ENCODE data around the gene CST2.

Gene CST2, protein sequence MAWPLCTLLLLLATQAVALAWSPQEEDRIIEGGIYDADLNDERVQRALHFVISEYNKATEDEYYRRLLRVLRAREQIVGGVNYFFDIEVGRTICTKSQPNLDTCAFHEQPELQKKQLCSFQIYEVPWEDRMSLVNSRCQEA

DNA sequence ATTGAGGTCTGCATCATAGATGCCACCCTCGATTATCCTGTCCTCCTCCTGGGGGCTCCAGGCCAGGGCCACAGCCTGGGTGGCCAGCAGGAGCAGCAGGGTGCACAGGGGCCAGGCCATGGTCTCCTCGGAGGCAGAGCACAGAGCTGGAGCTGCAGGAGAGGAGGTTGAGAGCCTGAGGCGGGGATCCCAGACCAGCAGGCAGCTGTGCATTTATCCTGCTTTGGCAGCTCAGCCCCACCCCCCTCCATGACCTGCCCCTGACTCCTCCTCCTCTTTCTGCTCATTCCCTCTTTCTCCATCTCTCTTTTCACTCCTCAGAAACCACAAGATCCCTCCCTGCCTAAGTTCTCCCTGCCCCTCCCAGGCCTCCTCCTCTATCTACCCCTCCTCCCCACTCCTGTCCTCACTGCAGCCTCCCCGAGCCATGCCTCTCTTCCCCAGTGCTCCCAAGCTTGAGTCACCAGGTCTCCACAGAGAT lies at the start of gene CST2:
TSS of gene CST2 (minus strand) at position 189 of the 481 bp plus-strand sequence. CDS start at position 120, 69 bp downstream.
- DNase-seq (ENCODE audit: low read depth), result no peak
- no peak for TF ChIP-seq CTCF (conservative IDR thresholded peaks at IDR 0.05; ENCODE audit: low read length)
- H3K4me3 ChIP-seq (ENCODE audit: low read length), result no peak within 1 kb of the TSS

DNA sequence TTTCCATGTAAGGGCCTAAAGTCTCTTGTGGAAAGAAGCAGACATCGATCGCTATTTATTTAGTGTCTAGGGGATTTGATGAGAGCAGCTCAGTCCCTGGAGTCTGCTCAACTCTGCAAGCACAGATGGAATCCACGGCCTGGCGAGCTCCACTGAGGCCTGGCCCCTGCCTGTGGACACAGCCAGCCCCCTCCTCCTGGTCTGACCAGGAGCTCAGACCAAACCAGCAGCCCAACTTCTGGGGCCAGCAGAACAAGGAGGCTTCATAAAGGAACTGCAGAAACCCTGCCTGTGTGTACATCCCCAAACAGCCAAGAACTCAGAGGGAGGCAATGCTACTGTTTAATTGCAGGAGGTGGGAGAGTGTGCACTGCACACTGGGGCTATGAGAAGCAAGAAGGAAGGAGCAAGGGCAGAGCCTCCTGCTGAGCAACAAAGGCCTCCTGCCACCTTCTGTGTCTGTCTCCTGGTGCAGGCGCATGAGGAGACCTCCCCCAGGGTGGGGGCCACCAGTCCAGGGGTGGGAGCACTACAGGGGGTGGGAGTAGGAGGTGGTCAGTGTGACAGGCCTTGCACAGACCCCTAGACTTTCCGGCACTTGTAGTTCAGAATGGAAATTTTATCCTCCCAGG lies 49.2 kb upstream of the CST2 start:
- H3K4me3 ChIP-seq (ENCODE audit: low read length), result no peak overlapping the region
- no peak for TF ChIP-seq CTCF (conservative IDR thresholded peaks at IDR 0.05; ENCODE audit: low read length)
- no peak for DNase-seq (ENCODE audit: low read depth)

DNA sequence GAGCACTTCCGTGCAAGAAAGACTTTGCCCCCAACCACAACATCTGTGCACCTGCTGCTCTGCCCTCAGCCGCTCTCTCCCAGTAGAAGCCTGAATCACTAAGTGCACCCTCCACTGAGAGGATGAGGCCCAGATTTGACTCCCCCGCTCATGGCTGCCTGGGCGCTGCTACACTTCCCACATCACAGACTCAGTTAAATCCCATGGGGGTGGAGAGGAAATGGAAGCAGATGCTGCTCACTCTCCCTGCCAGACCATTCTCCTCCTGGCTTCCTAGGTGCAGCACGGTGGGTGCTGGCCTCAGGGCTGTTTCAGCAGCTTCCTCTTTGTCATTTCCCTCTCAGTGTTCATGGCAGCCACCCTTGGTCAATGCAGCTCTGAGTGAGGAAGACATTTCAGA lies 48.2 kb upstream of the CST2 start:
- H3K4me3 ChIP-seq (ENCODE audit: low read length), result no peak overlapping the region
- no peak for DNase-seq (ENCODE audit: low read depth)
- TF ChIP-seq CTCF (conservative IDR thresholded peaks at IDR 0.05; ENCODE audit: low read length), result no peak

DNA sequence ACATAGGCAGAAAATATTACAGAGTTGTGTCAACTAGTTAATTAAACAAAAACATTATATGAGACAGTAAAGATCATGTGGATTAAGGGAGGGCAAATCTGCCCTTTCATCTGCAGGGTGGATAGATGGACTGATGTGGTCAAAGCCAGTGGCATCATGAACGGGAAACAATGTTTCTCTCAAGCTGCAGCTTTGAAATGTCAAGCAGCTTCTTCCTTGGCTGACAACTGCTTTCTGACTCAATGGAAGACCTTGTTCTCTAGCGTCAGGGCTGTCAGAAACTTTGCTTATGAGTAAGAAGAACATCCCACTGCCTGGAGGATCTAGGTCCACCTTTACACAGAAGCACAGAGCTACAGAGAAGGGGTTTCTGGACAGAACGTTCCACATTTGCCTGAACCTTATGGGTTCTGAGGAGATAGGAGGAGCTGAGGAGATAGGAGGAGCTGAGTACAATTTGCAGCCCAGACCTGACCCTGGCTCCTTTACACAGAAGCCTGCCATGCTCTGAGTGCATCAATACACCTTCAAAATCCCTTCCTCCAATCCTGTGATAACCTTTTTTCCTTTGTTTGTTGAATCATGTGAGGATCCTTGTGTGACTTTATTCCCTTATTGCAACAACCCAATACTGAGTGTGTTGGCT lies 47.0 kb upstream of the CST2 start:
- TF ChIP-seq CTCF (conservative IDR thresholded peaks at IDR 0.05; ENCODE audit: low read length), result no peak
- no peak overlapping the region for H3K4me3 ChIP-seq (ENCODE audit: low read length)
- no peak for DNase-seq (ENCODE audit: low read depth)

DNA sequence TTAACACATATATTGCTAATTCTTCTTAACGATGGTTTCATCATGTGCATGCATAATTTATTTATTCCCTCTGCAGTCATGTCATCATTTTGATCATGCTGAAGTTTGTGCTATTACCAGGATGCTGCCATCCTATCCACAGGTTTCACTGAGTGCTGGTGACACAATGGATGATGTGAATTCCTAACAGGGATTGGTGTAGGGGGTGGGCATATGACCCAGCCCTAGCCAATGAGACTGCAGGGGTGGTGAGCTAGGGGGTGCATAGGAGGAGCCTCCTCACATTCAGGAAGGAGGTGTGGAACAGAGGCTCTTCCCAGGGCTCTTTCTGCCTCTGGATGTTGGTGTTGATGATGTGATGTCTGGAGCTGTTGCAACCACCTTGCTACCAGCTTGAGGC lies 45.5 kb upstream of the CST2 start:
- no peak overlapping the region for H3K4me3 ChIP-seq (ENCODE audit: low read length)
- TF ChIP-seq CTCF (conservative IDR thresholded peaks at IDR 0.05; ENCODE audit: low read length), result no peak
- DNase-seq (ENCODE audit: low read depth), result no peak

- DNase-seq (ENCODE audit: low read depth), result no peak
- H3K4me3 ChIP-seq (ENCODE audit: low read length), result no peak overlapping the region
- no peak for TF ChIP-seq CTCF (conservative IDR thresholded peaks at IDR 0.05; ENCODE audit: low read length)
Measured at GRCh38 chr20:23870461-23870860, 43.9 kb upstream of the CST2 start.

GRCh38 chr20:23869520-23869919 lies 43.0 kb upstream of the CST2 start:
- TF ChIP-seq CTCF (conservative IDR thresholded peaks at IDR 0.05; ENCODE audit: low read length), result no peak
- DNase-seq (ENCODE audit: low read depth), result no peak
- H3K4me3 ChIP-seq (ENCODE audit: low read length), result no peak overlapping the region
